DOHH2 (cell line): Measurements from ENCODE around the gene MAGI1.

Experiments used
- CTCF ChIP-seq: fragments of 200-600 bp; sonication (generic); IDR thresholded peaks from one replicate; pipeline ENCODE4 v1.5.1; 2014; ENCODE audit warnings: antibody characterized with exemption, mild to moderate bottlenecking, low read depth, low read length; ENCODE audit not compliant: poor library complexity, severe bottlenecking
- EZH2phosphoT487 ChIP-seq: fragments of 200-600 bp; sonication (generic); IDR thresholded peaks from 2 replicates; pipeline ENCODE4 v1.6.1; 2017; ENCODE audit warnings: borderline replicate concordance, mild to moderate bottlenecking, antibody characterized with exemption, low read length, moderate library complexity, mixed read lengths

GRCh38 chr3:65411367-65411766 is 627.4 kb downstream of the MAGI1 start:
- TF ChIP-seq CTCF (no peak), EZH2phosphoT487 (no peak)
